ENCODE data around the gene RNU1-4.
"Not testable (repeated sequence)": the region's sequence is repeated elsewhere in the genome, so short reads cannot be mapped to it uniquely, and the experiment has no call there.

GRCh38 chr1:16775290-16775689 lies 35.0 kb downstream of the RNU1-4 start:
- not testable (repeated sequence) for TF ChIP-seq JUNB (IDR thresholded peaks at IDR 0.05); ZNF622 (IDR thresholded peaks at IDR 0.05); CTCF (IDR thresholded peaks at IDR 0.05 in 2 of 3, conservative IDR thresholded peaks at IDR 0.05 in 1 of 3; ENCODE audit: control insufficient read depth in 2 of 3, extremely low read depth in 1 of 3, insufficient read depth in 1 of 3, low read depth in 3 of 3, low read length in 3 of 3); BHLHE40 (IDR thresholded peaks at IDR 0.05; ENCODE audit: borderline replicate concordance in 1 of 2, low read depth in 2 of 2, low read length in 1 of 2); CUX1 (IDR thresholded peaks at IDR 0.05; ENCODE audit: insufficient replicate concordance, low read depth, low read length); EZH2 (IDR thresholded peaks at IDR 0.05; ENCODE audit: borderline replicate concordance, control insufficient read depth, low read depth, low read length); ZNF274 (IDR thresholded peaks at IDR 0.05; ENCODE audit: insufficient read depth, insufficient read length); SREBF2 (IDR thresholded peaks at IDR 0.05; ENCODE audit: low read length)
